Measurements from ENCODE around the gene KLHDC4.
"Not testable (repeated sequence)": the region's sequence is repeated elsewhere in the genome, so short reads cannot be mapped to it uniquely, and the experiment has no call there.

Gene KLHDC4

GRCh38 chr16:87720446-87720845 lies 45.3 kb downstream of the KLHDC4 start:
- DNase-seq (ENCODE audit: low read depth) = no peak

DNA sequence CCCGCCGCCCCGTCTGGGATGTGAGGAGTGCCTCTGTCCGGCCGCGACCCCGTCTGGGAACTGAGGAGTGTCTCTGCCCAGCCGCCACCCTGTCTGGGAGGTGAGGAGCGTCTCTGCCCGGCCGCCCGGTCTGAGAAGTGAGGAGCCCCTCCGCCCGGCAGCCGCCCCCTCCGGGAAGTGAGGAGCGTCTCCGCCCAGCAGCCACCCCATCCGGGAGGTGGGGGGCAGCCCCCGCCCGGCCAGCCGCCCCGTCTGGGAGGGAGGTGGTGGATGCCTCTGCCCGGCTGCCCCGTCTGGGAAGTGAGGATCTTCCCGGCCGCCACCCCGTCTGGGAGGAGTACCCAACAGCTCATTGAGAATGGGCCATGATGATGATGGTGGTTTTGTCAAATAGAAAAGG lies 47.0 kb downstream of the KLHDC4 start:
- DNase-seq (ENCODE audit: low read depth) = not testable (repeated sequence)

- DNase-seq (ENCODE audit: low read depth) = no peak
These were observed 50.1 kb downstream of the KLHDC4 start for GRCh38 chr16:87715658-87716057.

GRCh38 chr16:87715231-87715630 lies 50.6 kb downstream of the KLHDC4 start:
- no peak for DNase-seq (ENCODE audit: low read depth)

DNA sequence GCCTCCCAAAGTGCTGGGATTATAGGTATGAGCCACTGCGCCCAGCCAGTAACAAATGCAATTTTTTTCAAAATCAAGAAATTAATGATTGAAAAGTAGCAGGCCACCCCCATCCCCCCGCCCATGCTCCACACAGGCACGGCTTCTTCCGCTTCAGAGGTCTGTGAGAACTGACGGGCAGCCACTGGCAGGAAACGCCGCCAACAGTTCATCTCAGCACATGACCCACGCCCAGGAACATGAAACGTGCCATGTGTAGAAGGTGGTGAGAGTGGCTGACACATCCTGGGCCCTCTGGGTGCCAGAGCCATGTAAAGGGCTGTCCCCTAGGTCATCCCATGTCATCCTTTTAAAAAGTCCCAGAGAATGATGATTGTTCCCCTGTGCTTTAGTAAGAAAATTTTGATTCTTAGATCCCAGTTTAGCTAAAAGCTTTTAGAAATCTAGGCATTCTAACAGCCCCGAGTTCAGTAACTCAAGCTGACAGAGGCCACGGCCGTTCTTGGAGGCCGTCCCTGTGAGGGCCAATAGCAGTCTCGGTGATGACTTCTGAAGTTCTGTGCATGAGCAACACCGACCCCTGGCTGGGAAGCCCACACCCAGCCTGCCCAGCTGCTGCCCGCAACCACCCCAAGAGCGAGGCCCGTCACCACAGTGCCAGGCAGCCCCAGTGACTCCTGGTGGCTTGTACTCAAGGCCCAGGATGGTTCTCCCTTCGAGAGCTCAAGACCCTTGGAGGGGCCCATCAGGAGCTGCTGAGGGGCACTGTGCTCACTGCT lies 52.1 kb downstream of the KLHDC4 start:
- DNase-seq (ENCODE audit: low read depth) = no peak

- DNase-seq (ENCODE audit: low read depth) = no peak
These were observed 53.5 kb downstream of the KLHDC4 start for GRCh38 chr16:87712184-87712762.

DNA sequence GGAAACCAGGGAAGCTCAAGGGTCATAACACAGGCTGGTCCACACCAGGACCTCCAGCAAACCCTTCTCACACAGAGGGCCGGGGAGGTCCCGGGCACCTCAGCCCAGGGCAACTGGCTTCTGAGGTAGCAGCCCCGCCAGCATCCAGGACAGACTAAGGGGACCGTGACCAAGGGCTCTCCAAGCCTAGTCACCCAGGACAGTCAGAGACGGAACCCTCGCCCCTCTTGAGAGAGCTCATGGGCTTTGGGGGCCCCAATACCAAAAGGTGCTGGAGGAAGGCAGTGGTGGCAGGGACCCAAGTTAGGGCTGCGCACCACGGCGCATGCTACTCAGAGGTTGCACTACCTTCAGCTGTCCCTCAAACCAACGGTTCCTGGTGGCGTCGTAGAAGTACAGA lies 54.9 kb downstream of the KLHDC4 start:
- DNase-seq (ENCODE audit: low read depth) = no peak

DNA sequence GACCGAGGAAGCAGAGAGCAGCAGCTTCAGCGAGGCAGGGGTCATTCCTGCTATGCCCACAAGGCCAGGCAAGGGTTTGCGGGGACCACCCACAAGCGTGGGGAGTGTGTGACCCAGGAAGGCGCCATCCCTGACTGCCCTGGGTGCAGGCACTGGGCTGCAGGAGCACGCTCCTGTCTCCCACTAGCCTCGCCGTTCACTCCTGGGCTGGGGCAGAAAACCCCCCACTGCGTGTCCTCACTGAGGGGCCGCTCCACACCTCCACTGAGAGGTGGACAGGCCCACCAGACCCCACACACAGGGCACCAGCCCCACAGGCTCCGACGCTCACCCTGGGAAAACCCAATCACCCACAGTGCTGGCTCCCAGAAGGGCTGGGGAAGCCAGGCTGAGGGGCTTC lies 56.1 kb downstream of the KLHDC4 start:
- DNase-seq (ENCODE audit: low read depth) = no peak

DNA sequence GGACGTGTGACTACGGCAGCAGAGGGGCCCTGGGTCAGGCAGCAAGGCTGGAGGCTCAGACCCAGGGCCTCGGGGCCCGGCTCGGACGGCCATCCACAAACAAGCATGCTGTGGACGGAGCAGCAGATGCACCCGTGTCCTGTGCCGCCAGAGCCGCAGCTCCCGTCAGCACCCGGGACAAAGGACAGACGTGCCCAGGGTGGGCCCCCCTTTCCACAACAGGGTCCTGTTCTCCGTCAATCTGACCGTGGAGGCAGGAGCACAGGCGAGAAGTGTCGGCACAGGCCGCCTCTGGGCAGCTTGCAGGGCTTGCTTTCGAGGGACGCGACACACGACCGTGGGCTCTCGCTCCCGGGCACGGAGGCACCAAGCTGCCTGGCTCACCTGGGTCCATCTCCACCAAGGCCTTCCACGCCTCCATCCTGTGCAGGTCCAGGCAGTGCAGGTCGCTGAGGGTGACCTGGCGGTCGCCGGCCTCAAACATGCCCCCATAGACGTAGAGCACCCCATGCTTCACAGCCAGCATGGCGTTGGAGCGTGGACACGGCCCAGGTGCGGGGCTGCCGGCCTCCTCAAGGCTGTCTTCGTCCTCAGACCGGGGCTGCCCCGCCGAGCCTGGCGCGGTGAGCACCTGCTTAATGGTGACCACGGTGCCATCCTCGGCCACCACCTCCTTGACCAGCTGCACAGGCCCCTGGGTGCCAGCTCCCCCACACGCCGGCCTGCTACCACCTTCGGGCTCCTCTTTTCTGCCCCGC lies 56.7 kb downstream of the KLHDC4 start:
- DNase-seq (ENCODE audit: low read depth) = no peak

DNA sequence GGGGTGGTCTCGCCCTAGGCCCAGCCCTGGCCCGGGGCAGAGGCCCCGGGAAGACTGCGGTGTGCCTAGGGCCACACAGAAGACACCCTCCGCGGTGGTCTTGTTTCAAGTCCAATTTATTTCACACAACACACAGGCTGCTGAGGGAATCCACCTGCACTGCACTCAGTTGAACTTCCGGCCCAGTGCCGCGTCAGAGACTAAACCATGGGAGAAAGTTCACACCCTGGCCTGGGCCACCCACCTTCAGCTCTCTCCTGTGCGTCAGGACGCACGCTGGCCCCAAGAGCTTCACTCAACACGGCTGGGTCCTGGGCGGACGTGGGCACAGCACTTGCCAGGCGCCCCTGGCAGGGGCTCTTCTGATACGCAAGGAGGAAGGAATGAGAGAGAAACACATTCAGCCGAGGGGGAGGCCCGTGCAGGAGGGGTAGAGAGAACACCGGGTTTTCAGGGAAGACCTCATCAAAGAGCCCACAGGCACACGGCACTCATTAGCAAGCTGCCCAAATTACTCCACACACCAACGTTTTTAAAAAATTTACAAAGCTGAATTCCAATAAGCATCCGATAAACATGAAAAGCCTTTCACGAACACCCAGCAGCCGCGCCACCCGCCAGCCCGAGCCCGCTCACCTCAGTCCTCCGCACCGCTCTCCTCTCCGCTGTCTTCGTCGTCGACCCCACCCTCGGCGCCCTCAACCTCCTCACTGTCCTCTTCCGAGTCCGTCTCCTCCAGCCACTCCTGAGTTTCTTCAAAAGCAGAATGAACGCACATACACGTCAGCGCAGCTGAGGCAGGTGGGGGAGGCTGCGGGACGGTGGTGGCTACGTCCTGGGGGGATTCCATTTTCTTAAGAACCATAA lies 57.8 kb downstream of the KLHDC4 start:
- no peak for DNase-seq (ENCODE audit: low read depth)

GRCh38 chr16:87707097-87707496 lies 58.7 kb downstream of the KLHDC4 start:
- no peak for DNase-seq (ENCODE audit: low read depth)

DNA sequence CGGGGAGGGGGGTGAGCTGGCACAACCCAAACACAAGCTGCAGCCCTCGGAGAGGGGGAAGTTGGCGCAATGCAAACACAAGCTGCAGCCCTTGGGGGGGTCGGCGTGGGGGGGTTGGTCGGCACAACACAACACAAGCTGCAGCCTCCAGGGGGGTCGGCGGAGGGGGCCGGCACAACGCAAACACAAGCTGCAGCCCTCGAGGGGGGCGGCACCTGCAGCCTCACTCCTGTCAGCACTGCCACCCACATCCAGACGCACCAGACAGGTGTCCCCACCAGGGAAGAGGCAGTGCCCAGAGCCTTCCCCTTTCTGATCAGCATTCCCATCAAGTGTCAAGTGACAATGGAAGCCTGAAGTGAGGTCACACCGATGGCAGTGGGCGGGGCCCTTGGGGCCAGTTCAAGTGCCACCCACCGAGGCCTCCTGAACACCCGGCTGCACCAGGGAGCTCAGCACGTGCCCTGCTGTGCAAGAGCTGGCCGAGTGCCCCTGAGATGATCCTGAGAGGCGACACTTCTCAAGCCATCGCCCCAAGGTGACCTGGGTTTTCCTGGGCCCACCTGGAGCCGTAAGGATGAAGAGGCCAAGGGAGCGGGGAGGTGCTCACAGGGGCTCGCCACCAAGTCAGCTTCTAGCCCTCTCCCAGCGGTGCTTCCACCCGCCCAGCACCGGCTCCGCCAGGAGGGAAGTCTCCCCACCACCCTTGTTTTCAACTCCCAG lies 59.3 kb downstream of the KLHDC4 start:
- DNase-seq (ENCODE audit: low read depth) = no peak

GRCh38 chr16:87705771-87706277 lies 60.0 kb downstream of the KLHDC4 start:
- DNase-seq (ENCODE audit: low read depth) = no peak

GRCh38 chr16:87704754-87705353 lies 60.9 kb downstream of the KLHDC4 start:
- no peak for DNase-seq (ENCODE audit: low read depth)

GRCh38 chr16:87703835-87704375 lies 61.9 kb downstream of the KLHDC4 start:
- no peak for DNase-seq (ENCODE audit: low read depth)

DNA sequence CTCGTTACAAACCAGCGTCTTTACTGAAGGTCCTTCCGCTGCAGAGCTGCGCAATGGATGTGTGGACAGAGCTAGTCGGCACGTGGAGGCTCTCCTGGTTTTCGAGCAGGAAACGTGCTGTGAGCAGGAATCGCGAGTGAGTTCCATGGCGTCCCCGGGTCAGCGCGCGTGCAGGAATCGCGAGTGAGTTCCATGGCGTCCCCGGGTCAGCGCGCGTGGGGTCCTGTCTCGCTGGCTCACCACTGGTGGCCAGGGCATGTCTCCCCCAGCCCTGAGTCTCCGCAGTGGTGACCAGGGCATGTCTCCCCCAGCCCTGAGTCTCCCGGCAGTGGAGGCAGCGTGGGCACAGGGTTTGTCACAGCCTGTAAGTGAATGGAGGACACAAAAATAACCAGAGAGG lies 62.7 kb downstream of the KLHDC4 start:
- no peak for DNase-seq (ENCODE audit: low read depth)

DNA sequence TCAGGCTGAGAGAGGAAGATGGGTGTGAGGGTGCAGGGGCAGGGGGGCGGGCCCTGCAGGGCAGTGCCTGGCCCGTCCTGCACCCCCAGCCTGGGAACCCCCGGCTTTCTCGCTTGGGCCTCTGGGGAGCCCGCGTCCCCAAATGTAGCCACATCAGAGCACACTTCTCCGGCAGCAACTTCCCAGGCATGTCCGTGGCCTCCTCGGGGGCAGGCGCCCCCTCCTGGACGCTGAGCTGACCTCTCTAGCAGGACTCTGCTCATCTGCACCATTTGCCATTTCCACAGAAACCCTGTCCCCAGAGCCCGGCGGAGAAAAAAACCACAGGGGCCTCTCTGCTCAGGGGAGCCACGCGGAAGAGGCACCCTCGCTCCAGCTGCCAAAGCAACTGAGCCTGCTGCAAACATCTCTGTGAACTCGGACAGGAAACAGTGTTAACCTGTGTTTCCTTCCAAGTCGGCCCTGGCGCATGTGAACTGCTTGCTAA lies 63.4 kb downstream of the KLHDC4 start:
- DNase-seq (ENCODE audit: low read depth) = no peak

DNA sequence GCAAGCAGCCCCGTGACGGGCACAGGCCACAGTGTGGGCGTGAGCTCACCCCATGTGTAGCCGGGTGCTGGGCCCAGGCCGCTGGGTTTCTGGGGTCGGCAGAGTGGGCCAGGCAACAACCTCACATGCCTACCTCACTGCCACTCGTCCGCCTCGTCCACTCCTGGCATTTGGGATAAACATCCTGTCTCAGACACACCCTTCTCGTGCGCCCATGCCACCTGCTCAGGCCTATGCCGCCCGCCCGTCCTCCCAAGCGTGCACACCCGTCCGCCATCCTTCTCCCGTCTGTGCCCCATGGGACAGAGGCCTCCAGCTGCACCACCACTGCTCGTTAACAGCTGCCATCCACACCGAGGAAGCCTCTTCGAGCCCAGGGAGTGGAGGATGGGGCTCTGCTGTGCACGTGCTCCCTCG lies 64.3 kb downstream of the KLHDC4 start:
- DNase-seq (ENCODE audit: low read depth) = no peak

DNA sequence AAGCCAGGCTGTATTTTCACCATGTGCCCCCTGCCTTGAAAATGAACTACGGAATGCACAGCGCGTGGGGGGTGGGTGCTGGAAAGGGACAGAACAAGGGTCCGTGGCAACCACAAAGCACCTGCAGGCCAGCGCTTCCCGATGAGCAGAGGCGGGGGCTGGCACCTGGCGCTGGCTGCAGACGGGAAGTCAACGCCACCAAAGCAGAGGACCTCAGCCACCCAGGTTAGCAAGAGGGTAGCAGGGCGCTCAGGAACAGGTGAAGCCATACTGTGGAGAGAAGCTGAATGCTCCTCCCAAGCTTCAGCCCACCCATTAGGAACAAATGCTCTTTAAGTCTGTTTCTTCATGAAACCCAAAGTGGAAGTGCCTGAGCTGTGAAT lies 64.7 kb downstream of the KLHDC4 start:
- DNase-seq (ENCODE audit: low read depth) = no peak

DNA sequence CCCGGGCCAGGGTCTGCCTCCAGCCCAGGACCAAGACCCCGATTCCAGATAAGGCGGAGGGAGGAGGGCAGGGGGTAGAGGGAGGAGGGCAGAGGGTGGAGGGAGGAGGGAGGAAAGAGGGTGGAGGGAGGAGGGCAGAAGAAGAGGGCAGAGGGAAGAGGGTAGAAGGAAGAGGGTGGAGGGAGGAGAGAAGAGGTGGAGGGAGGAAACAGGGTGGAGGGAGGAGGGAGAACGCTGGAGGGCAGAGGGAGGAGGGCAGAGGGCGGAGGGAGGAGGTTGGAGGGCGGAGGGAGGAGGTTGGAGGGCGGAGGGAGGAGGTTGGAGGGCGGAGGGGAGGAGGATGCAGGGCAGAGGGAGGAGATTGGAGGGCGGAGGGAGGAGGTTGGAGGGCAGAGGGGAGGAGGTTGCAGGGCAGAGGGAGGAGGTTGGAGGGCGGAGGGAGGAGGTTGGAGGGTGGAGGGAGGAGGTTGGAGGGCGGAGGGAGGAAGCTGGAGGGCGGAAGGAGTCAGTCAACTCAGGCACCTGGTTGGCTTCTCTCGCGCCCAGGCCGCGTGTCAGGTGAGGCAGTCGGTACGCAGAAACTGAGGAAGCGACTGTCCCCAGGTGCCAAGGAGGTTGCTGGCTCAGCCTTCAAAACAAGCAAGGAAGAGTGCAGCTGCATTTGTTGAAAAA lies 65.2 kb downstream of the KLHDC4 start:
- DNase-seq (ENCODE audit: low read depth) = no peak

Data from fibroblast of gingiva (primary cell).